IMR-90 (cell line): ENCODE results near the gene GK. TPM values are rescaled to one million over a fixed set of nuclear protein-coding genes. Genes with fewer than 3 reads are reported as not detected.

ENCODE experiments used
- ATAC-seq: fragments of 200-7000 bp; cut with Tn5 transposase; 2 replicates; pipeline ENCODE4 v1.9.1; 2020; ENCODE audit warnings: low read depth, mild to moderate bottlenecking, moderate library complexity
- BruUV-seq: library from RNA; stranded (reverse); fragments of 400-500 nt; replicated peaks from 2 replicates; lab custom pipeline; 2021; lab: Mats Ljungman, UMichigan
- CTCF ChIA-PET: fragments of 300-600 bp; formaldehyde crosslinking; extraction: SDS; loops from one replicate; lab custom pipeline; 2021; ENCODE audit warnings: antibody characterized with exemption; lab: Yijun Ruan, JAX
- POLR2A ChIA-PET: fragments of 300-600 bp; sonication (Branson Sonifier 250); formaldehyde crosslinking; loops from one replicate; lab custom pipeline; 2022; ENCODE audit warnings: antibody characterized with exemption; ENCODE audit not compliant: unreplicated experiment; lab: Charles Lee
- DNase-seq: peaks from one replicate; pipeline ENCODE4 v3.0.0; 2013
- H2AFZ ChIP-seq: replicated peaks from 2 replicates; pipeline ENCODE3; 2013; ENCODE audit warnings: low read length, mild to moderate bottlenecking; ENCODE audit not compliant: poor library complexity
- H2AK5ac ChIP-seq: 2 replicates; pipeline ENCODE4 v1.6.1; 2013; ENCODE audit warnings: low read depth, low read length, inconsistent platforms
- H2AK9ac ChIP-seq: replicated peaks from 2 replicates; pipeline ENCODE3; 2013; ENCODE audit warnings: mild to moderate bottlenecking, low read depth, low read length, moderate library complexity; ENCODE audit not compliant: poor library complexity
- H2BK120ac ChIP-seq: 2 replicates; pipeline ENCODE4 v1.6.1; 2013; ENCODE audit warnings: low read depth, low read length, inconsistent platforms
- H2BK15ac ChIP-seq: 3 replicates; pipeline ENCODE4 v1.6.1; 2013; ENCODE audit warnings: low read depth, low read length, inconsistent platforms
- H2BK20ac ChIP-seq: 2 replicates; pipeline ENCODE4 v1.6.1; 2013; ENCODE audit warnings: low read depth, mild to moderate bottlenecking, inconsistent platforms, low read length, moderate library complexity
- H2BK5ac ChIP-seq: 2 replicates; pipeline ENCODE4 v1.6.1; 2013; ENCODE audit warnings: mild to moderate bottlenecking, low read depth, low read length, inconsistent platforms; ENCODE audit not compliant: poor library complexity, severe bottlenecking
- H3K14ac ChIP-seq: replicated peaks from 2 replicates; pipeline ENCODE4 v1.6.1; 2013; ENCODE audit warnings: low read depth, low read length, inconsistent platforms
- H3K18ac ChIP-seq: 2 replicates; pipeline ENCODE4 v1.6.1; 2013; ENCODE audit warnings: low read depth, low read length, control low read depth
- H3K23ac ChIP-seq: 2 replicates; pipeline ENCODE4 v1.6.1; 2013; ENCODE audit warnings: low read depth, low read length, inconsistent platforms
- H3K27ac ChIP-seq: 2 replicates; pipeline ENCODE4 v1.5.1; 2013; ENCODE audit warnings: mild to moderate bottlenecking, control low read depth, low read length; ENCODE audit not compliant: insufficient read depth
- H3K27me3 ChIP-seq: 2 replicates; pipeline ENCODE4 v1.6.1; 2013; ENCODE audit warnings: low read length; ENCODE audit not compliant: control insufficient read depth, insufficient read depth
- H3K36me3 ChIP-seq: 2 replicates; pipeline ENCODE4 v1.6.1; 2013; ENCODE audit warnings: low read length, mixed read lengths; ENCODE audit not compliant: control insufficient read depth, insufficient read depth
- H3K4ac ChIP-seq: 2 replicates; pipeline ENCODE4 v1.6.1; 2013; ENCODE audit warnings: low read depth, low read length, inconsistent platforms
- H3K4me1 ChIP-seq: 2 replicates; pipeline ENCODE4 v1.6.1; 2013; ENCODE audit warnings: low read length, mixed read lengths; ENCODE audit not compliant: control insufficient read depth, insufficient read depth
- H3K4me2 ChIP-seq: 2 replicates; pipeline ENCODE4 v1.6.1; 2013; ENCODE audit warnings: low read depth, mild to moderate bottlenecking, control low read depth, low read length, moderate library complexity
- H3K4me3 ChIP-seq: 2 replicates; pipeline ENCODE4 v1.5.1; 2013; ENCODE audit warnings: low read depth, mild to moderate bottlenecking, control low read depth, low read length, moderate library complexity; ENCODE audit not compliant: insufficient read depth
- H3K56ac ChIP-seq: 2 replicates; pipeline ENCODE4 v1.6.1; 2013; ENCODE audit warnings: low read length, inconsistent platforms; ENCODE audit not compliant: insufficient read depth; ENCODE audit errors: extremely low read depth
- H3K79me1 ChIP-seq, 2 experiments: 2 replicates each; pipeline ENCODE4 v1.6.1; 2013; ENCODE audit warnings: low read length in 2 of 2, inconsistent platforms in 1 of 2, low read depth in 1 of 2
- H3K9ac ChIP-seq: 2 replicates; pipeline ENCODE4 v1.6.1; 2013; ENCODE audit warnings: low read depth, low read length, control low read depth
- H3K9me1 ChIP-seq: 2 replicates; pipeline ENCODE4 v1.6.1; 2013; ENCODE audit warnings: low read length, inconsistent platforms; ENCODE audit not compliant: insufficient read depth
- H3K9me3 ChIP-seq: 2 replicates; pipeline ENCODE4 v1.6.1; 2013; ENCODE audit warnings: low read length; ENCODE audit not compliant: control insufficient read depth, insufficient read depth
- H4K20me1 ChIP-seq: 2 replicates; pipeline ENCODE4 v1.6.1; 2013; ENCODE audit warnings: low read length, inconsistent platforms; ENCODE audit not compliant: insufficient read depth
- H4K5ac ChIP-seq: 2 replicates; pipeline ENCODE4 v1.6.1; 2013; ENCODE audit warnings: mild to moderate bottlenecking, low read depth, low read length, control low read depth
- H4K8ac ChIP-seq, 2 experiments: 2 replicates each; pipeline ENCODE4 v1.6.1; 2013; ENCODE audit warnings: low read depth in 2 of 2, low read length in 2 of 2, control low read depth in 1 of 2, inconsistent platforms in 1 of 2
- H4K91ac ChIP-seq: 2 replicates; pipeline ENCODE4 v1.6.1; 2013; ENCODE audit warnings: low read depth, low read length, inconsistent platforms; ENCODE audit not compliant: insufficient read depth
- BHLHE40 ChIP-seq: fragments of 150-350 bp; IDR thresholded peaks from 2 replicates; pipeline ENCODE4 v1.6.1; 2016; ENCODE audit warnings: mild to moderate bottlenecking, low read depth, low read length
- CEBPB ChIP-seq: IDR thresholded peaks from 2 replicates; pipeline ENCODE4 v1.6.1; 2012; ENCODE audit warnings: low read depth, low read length, improper control_type of control experiment
- CHD1 ChIP-seq: IDR thresholded peaks from 2 replicates; pipeline ENCODE4 v1.6.1; 2012; ENCODE audit warnings: low read depth, low read length, improper control_type of control experiment
- FOS ChIP-seq: fragments of 150-350 bp; IDR thresholded peaks from 2 replicates; pipeline ENCODE4 v1.6.1; 2016; ENCODE audit warnings: low read depth, low read length
- MAFK ChIP-seq: IDR thresholded peaks from 2 replicates; pipeline ENCODE4 v1.6.1; 2012; ENCODE audit warnings: low read depth, low read length, improper control_type of control experiment
- MAZ ChIP-seq: IDR thresholded peaks from 2 replicates; pipeline ENCODE4 v1.6.1; 2012; ENCODE audit warnings: low read depth, mild to moderate bottlenecking, low read length, improper control_type of control experiment, moderate library complexity, borderline replicate concordance
- MXI1 ChIP-seq: IDR thresholded peaks from 2 replicates; pipeline ENCODE4 v1.6.1; 2012; ENCODE audit warnings: low read depth, mild to moderate bottlenecking, low read length, moderate library complexity, borderline replicate concordance
- NFE2L2 ChIP-seq: fragments of 150-350 bp; IDR thresholded peaks from 2 replicates; pipeline ENCODE4 v1.6.1; 2016; ENCODE audit warnings: low read depth, mild to moderate bottlenecking, low read length
- RAD21 ChIP-seq: IDR thresholded peaks from 2 replicates; pipeline ENCODE4 v1.6.1; 2012; ENCODE audit warnings: low read length, improper control_type of control experiment
- RCOR1 ChIP-seq: IDR thresholded peaks from 2 replicates; pipeline ENCODE4 v1.6.1; 2012; ENCODE audit warnings: mild to moderate bottlenecking, low read length, improper control_type of control experiment; ENCODE audit not compliant: insufficient replicate concordance
- RFX5 ChIP-seq: IDR thresholded peaks from 2 replicates; pipeline ENCODE4 v1.8.0; 2012; ENCODE audit warnings: low read depth, mild to moderate bottlenecking, low read length, moderate library complexity
- WGBS, 2 experiments: methylation state at CpG; one replicate each; pipeline versions ENCODE4 v1.1.5 to v1.1.7; 2013; ENCODE audit warnings: missing lambda C conversion rate in 2 of 2; ENCODE audit not compliant: insufficient read length in 1 of 2; ENCODE audit errors: extremely low coverage in 2 of 2; 5-methylcytosine and 5-hydroxymethylcytosine counted together
- dilution Hi-C: fragments of 300-500 bp; cut with HindIII; formaldehyde crosslinking; loops from one replicate; pipeline ENCODE4 v1.14.3; 2018; ENCODE audit warnings: low sequenced_read_pairs; ENCODE audit not compliant: unreplicated experiment
- in situ Hi-C: fragments of 300-500 bp; cut with MboI; formaldehyde crosslinking; loops from 3 replicates; pipeline ENCODE4 v1.14.3; 2019; ENCODE audit warnings: low sequenced_read_pairs, inconsistent platforms, mixed read lengths
- intact Hi-C: fragments of 100-400 bp; cut with micrococcal nuclease; formaldehyde crosslinking; loops from 2 replicates; pipeline ENCODE4 v1.10.0; 2022
- polyA plus RNA-seq, 3 experiments: library from polyadenylated mRNA; depleted of rRNA; stranded (reverse); fragments of >200 nt; gene quantifications; 2 replicates each; pipeline ENCODE4 v1.2.3, GENCODE V29; 2012; ENCODE audit warnings: low replicate concordance in 1 of 3
- total RNA-seq: library from RNA; depleted of rRNA; stranded (reverse); fragments of >200 nt; gene quantifications from 2 replicates; pipeline ENCODE4 v1.2.3, GENCODE V29; 2012
- TF ChIP-seq, protein P1 (sequence below): conservative IDR thresholded peaks from 2 replicates; pipeline ENCODE4 v1.5.1; 2012; ENCODE audit warnings: mild to moderate bottlenecking, low read depth, low read length, improper control_type of control experiment
- TF ChIP-seq, protein P2 (sequence below): fragments of 150-350 bp; IDR thresholded peaks from 2 replicates; pipeline ENCODE4 v1.6.1; 2016; ENCODE audit warnings: low read depth, mild to moderate bottlenecking, low read length, moderate library complexity, borderline replicate concordance
- TF ChIP-seq, protein P3 (sequence below): fragments of 150-350 bp; IDR thresholded peaks from 2 replicates; pipeline ENCODE4 v1.6.1; 2017; ENCODE audit warnings: mild to moderate bottlenecking, antibody characterized with exemption, low read length, low read depth

GK gene
- total and polyA plus RNA-seq, 2 of the 4 experiments (the other 2 are of a cell fraction) = 7.6 to 9.3 TPM

DNA sequence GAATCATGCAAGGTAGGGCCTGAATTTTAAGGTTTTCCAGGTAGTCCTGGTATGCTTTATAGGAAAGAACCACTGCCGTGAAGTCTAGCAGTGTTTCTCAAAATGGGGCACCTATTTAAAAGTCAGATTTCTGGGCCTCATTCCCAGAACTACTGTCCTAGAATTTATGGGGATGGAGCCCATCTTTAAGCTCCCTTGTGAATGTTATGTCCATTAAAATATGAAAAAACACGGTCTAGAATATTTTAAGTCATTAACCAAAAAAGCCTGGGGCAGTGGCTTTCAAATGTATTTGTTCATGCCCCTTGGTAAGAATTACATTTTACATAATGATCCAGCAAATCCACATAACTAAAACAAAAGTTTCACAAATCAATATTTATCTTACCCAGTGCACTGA, 35.4 kb downstream of the GK start:
- no peaks in the 10 kb centered on the region for H3K79me1 ChIP-seq
- H3K36me3 ChIP-seq = peaks cover 6% of the 10 kb centered on the region
- H3K27ac ChIP-seq = no peak overlapping the region
- H2BK120ac ChIP-seq = no peak overlapping the region
- H4K8ac ChIP-seq = no peak overlapping the region
- no peak overlapping the region for H2AK9ac ChIP-seq
- no TSS peak for BruUV-seq
- no peaks in the 10 kb centered on the region for H3K9me3 ChIP-seq
- no peak overlapping the region for H3K23ac ChIP-seq
- ChIA-PET CTCF (no interaction called here), POLR2A (interaction anchor here (0.5 kb wide), 1 partner anchor 10 kb away, joined by 3 read pairs; no protein-coding TSS in a partner anchor)
- no CpG with 5 or more reads among the region's 2 CpGs for WGBS, 2 experiments
- H3K9me1 ChIP-seq = no peaks in the 10 kb centered on the region
- no peak for TF ChIP-seq RCOR1
- no peak for TF ChIP-seq NFE2L2
- no peak for TF ChIP-seq RAD21
- no peak for TF ChIP-seq BHLHE40
- no peak for TF ChIP-seq MAFK
- TF ChIP-seq RFX5 = no peak
- TF ChIP-seq, protein P1, sequence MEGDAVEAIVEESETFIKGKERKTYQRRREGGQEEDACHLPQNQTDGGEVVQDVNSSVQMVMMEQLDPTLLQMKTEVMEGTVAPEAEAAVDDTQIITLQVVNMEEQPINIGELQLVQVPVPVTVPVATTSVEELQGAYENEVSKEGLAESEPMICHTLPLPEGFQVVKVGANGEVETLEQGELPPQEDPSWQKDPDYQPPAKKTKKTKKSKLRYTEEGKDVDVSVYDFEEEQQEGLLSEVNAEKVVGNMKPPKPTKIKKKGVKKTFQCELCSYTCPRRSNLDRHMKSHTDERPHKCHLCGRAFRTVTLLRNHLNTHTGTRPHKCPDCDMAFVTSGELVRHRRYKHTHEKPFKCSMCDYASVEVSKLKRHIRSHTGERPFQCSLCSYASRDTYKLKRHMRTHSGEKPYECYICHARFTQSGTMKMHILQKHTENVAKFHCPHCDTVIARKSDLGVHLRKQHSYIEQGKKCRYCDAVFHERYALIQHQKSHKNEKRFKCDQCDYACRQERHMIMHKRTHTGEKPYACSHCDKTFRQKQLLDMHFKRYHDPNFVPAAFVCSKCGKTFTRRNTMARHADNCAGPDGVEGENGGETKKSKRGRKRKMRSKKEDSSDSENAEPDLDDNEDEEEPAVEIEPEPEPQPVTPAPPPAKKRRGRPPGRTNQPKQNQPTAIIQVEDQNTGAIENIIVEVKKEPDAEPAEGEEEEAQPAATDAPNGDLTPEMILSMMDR = no peak
- no peak for TF ChIP-seq FOS
- TF ChIP-seq MXI1 = no peak
- TF ChIP-seq, protein P2, sequence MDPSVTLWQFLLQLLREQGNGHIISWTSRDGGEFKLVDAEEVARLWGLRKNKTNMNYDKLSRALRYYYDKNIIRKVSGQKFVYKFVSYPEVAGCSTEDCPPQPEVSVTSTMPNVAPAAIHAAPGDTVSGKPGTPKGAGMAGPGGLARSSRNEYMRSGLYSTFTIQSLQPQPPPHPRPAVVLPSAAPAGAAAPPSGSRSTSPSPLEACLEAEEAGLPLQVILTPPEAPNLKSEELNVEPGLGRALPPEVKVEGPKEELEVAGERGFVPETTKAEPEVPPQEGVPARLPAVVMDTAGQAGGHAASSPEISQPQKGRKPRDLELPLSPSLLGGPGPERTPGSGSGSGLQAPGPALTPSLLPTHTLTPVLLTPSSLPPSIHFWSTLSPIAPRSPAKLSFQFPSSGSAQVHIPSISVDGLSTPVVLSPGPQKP = no peak
- TF ChIP-seq, protein P3, sequence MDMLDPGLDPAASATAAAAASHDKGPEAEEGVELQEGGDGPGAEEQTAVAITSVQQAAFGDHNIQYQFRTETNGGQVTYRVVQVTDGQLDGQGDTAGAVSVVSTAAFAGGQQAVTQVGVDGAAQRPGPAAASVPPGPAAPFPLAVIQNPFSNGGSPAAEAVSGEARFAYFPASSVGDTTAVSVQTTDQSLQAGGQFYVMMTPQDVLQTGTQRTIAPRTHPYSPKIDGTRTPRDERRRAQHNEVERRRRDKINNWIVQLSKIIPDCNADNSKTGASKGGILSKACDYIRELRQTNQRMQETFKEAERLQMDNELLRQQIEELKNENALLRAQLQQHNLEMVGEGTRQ = no peak
- no peak for TF ChIP-seq CHD1
- TF ChIP-seq MAZ = no peak
- TF ChIP-seq CEBPB = no peak
- H4K91ac ChIP-seq = no peak overlapping the region
- no peak overlapping the region for H3K9ac ChIP-seq
- no peak overlapping the region for H3K56ac ChIP-seq
- H3K18ac ChIP-seq = no peak overlapping the region
- no peak overlapping the region for H2BK5ac ChIP-seq
- no peak overlapping the region for H3K4me2 ChIP-seq
- no peaks in the 10 kb centered on the region for H3K27me3 ChIP-seq
- H3K4me3 ChIP-seq = no peak overlapping the region
- no peaks in the 10 kb centered on the region for H4K20me1 ChIP-seq
- no peak overlapping the region for H2AFZ ChIP-seq
- H4K5ac ChIP-seq = no peak overlapping the region
- in situ Hi-C loops = no loop called here
- no peak overlapping the region for H3K4ac ChIP-seq
- dilution Hi-C loops = no loop called here
- DNase-seq (no peak), ATAC-seq (no peak)
- no peaks in the 10 kb centered on the region for H3K4me1 ChIP-seq
- no peak overlapping the region for H2BK15ac ChIP-seq
- H2BK20ac ChIP-seq = no peak overlapping the region
- H2AK5ac ChIP-seq = no peak overlapping the region
- no peak overlapping the region for H3K14ac ChIP-seq
- intact Hi-C loops = no loop called here
